Omental fat pad (tissue), 4 donors: ENCODE measurements around the gene MYO9A. TPM values are rescaled to one million over a fixed set of nuclear protein-coding genes. Genes with fewer than 3 reads are reported as not detected.

Experiments
- ATAC-seq: fragments of 150-250 bp; one replicate; pipeline ENCODE4 v1.9.1; 2016; ENCODE audit warnings: mild to moderate bottlenecking, moderate library complexity; ENCODE audit not compliant: low FRiP score
- DNase-seq: peaks from one replicate; pipeline ENCODE4 v3.0.0-alpha.2; 2019; ENCODE audit warnings: low spot score
- total RNA-seq, 4 donors: library from RNA; depleted of rRNA; stranded (reverse); fragments of >200 nt; gene quantifications; one replicate each; pipeline ENCODE4 v1.1.0, GENCODE V29; 2016
- TF ChIP-seq, protein P1 (sequence below), 3 donors: fragments of 450-650 bp; IDR thresholded peaks; one replicate each; pipeline ENCODE4 v1.5.1; 2016 to 2017; ENCODE audit warnings: antibody characterized with exemption in 3 of 3, mild to moderate bottlenecking in 3 of 3, moderate library complexity in 2 of 3

MYO9A gene
- total RNA-seq, 4 donors from 2014 or later = 31.6 to 82.9 (median 48.7) TPM

GRCh38 chr15:72153269-72154000 is 35.5 kb upstream of the MYO9A start:
- DNase-seq = no peak
- TF ChIP-seq, protein P1, sequence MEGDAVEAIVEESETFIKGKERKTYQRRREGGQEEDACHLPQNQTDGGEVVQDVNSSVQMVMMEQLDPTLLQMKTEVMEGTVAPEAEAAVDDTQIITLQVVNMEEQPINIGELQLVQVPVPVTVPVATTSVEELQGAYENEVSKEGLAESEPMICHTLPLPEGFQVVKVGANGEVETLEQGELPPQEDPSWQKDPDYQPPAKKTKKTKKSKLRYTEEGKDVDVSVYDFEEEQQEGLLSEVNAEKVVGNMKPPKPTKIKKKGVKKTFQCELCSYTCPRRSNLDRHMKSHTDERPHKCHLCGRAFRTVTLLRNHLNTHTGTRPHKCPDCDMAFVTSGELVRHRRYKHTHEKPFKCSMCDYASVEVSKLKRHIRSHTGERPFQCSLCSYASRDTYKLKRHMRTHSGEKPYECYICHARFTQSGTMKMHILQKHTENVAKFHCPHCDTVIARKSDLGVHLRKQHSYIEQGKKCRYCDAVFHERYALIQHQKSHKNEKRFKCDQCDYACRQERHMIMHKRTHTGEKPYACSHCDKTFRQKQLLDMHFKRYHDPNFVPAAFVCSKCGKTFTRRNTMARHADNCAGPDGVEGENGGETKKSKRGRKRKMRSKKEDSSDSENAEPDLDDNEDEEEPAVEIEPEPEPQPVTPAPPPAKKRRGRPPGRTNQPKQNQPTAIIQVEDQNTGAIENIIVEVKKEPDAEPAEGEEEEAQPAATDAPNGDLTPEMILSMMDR (IDR thresholded peaks at IDR 0.05) = no peak
- ATAC-seq = no peak

GRCh38 chr15:72147418-72147817 is 29.5 kb upstream of the MYO9A start:
- ATAC-seq (peak; percentile 92), DNase-seq (no peak)
- TF ChIP-seq, protein P1 (IDR thresholded peaks at IDR 0.05) = no peak

DNA sequence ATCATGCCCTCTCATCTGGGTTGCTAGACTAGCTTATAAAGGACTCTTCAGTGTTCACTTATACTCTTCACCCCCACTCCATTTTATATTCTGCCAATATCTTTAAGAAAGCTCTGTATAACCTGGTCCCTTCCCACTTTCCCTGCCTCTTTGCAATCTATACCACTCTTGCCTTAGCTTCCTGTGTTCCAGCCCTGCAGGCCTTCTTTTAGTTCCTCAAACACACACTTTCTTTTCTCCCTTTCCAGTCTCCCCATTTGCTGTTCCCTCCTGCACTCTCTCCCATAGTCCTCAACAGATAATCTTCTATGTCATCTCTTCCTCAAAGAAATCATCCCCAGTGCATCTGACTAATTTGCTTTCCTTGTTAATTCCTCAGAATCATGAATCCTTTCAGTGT is 29.0 kb upstream of the MYO9A start:
- DNase-seq = no peak
- TF ChIP-seq, protein P1 (IDR thresholded peaks at IDR 0.05) = no peak
- peak; percentile 9 for ATAC-seq

DNA sequence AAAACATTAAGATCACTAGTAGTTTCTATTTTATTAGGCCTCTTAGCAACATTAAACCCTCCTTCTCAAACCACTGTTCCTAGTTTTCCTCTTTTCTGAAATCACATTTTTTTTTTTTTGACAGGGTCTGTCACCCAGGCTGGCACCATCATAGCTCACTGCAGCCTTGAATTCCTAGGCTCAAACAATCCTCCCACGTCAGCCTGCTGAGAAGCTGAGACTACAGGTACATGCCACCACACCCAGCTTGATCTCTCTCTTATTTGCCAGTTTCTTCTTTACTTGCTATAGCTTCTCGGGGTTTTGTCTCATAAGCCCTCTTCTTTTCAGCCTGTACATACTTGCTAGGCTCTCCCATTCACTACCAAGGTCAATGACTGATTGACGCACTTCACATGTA is 28.3 kb upstream of the MYO9A start:
- DNase-seq (no peak), ATAC-seq (no peak)
- TF ChIP-seq, protein P1 (IDR thresholded peaks at IDR 0.05) = no peak

GRCh38 chr15:72141171-72142084 is 23.5 kb upstream of the MYO9A start:
- no peak for ATAC-seq
- no peak for DNase-seq
- TF ChIP-seq, protein P1 (IDR thresholded peaks at IDR 0.05) = no peak

GRCh38 chr15:72140088-72140487 is 22.1 kb upstream of the MYO9A start:
- ATAC-seq (no peak), DNase-seq (no peak)
- TF ChIP-seq, protein P1 (IDR thresholded peaks at IDR 0.05) = no peak
